ENCODE results near the gene DHRS13. TPM values are rescaled to one million over a fixed set of nuclear protein-coding genes. Genes with fewer than 3 reads are reported as not detected.
"Not testable (repeated sequence)": the region's sequence is repeated elsewhere in the genome, so short reads cannot be mapped to it uniquely, and the experiment has no call there.

The DHRS13 gene
- total RNA-seq, 1 experiment from 2014 or later = 13.9 TPM

DNA sequence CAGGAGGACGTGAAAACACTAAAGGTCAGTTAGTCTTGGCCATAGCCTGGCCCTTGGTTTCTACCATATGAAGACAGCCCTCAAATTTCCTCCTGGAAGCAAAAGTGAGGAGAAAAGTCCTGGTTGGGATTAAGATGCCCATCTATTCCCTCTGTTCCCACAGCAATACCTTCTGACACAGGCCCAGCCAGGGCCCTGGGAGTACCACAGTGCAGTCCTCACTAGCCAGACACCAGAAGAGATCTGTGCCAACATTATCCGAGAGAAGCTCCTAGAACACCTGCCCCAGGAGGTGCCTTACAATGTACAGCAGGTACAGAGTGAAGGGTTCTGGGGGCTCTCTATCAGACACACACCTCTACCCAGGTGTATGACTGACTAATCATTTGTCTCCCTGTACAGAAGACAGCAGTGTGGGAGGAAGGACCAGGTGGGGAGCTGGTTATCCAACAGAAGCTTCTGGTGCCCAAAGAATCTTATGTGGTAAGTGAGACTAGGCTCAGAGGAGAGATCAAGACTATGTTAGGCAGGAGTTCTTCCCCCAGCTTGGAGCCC, 44.0 kb downstream of the DHRS13 start:
- DNase-seq (ENCODE audit: low spot score) = no peak

DNA sequence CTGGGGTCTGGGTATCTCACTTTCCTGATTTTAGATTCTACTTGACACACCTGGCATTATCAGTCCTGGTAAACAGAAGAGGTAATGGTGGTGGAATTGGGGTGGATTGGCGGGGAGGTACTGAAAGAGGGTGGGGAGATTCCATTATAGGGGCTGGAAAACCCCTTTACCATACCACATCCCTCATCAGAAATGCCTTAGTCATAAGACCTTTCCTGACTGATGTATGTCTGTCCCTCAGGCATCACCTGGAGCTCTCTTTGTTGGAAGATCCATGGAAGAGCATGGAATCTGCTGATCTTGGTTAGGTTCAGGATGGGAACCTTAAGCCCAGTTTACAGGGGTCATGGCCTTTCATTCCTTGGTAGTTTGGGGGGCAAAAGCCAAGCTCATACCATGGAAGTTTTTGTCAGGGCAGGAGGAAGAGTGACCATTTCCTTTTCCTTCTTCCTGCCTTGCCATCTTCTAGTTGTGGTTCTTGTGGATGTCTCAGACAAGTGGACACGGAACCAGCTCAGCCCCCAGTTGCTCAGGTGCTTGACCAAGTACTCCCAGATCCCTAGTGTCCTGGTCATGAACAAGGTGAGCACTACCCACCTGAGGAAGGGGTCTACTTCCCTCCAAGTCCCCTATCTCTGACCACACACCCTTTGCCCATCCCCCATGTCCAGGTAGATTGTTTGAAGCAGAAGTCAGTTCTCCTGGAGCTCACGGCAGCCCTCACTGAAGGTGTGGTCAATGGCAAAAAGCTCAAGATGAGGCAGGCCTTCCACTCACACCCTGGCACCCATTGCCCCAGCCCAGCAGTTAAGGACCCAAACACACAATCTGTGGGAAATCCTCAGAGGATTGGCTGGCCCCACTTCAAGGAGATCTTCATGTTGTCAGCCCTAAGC, 44.7 kb downstream of the DHRS13 start:
- no peak for DNase-seq (ENCODE audit: low spot score)

DNA sequence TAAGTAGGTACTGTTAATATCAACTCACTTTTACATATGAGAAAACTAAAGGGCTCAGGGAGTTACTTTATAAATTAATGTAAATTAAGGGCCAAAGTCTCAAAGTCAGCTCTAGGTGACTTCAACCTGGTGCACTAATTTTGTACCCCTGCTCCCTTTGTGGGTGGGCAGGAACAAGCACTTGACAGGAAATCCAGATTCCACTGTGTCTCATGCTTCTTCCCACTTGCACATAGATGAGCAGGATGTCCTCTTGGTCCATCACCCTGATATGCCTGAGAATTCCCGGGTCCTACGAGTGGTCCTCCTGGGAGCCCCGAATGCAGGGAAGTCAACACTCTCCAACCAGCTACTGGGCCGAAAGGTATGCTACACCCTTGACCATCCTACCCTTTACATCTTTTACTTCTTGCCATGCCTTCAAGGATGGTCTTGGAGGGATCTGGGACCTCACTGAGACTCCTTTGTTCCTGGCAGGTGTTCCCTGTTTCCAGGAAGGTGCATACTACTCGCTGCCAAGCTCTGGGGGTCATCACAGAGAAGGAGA, 46.8 kb downstream of the DHRS13 start:
- DNase-seq (ENCODE audit: low spot score) = no peak

DNA sequence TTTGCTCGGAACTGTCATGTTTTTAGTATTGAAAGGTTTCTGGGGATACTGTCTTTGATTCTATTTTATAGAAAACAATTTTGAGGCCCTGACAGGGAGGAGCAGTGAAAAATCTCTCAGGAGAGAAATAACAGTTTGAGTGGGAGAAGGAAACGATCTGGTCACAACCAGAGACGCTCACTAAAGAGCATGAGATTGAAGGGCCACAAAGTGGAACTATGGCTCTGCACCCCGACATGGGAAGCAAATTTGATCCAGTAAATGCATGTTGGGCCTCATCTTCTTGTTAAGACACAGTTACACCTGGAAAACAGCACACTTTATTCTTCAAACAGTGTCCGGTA, 47.6 kb downstream of the DHRS13 start:
- DNase-seq (ENCODE audit: low spot score) = no peak

DNA sequence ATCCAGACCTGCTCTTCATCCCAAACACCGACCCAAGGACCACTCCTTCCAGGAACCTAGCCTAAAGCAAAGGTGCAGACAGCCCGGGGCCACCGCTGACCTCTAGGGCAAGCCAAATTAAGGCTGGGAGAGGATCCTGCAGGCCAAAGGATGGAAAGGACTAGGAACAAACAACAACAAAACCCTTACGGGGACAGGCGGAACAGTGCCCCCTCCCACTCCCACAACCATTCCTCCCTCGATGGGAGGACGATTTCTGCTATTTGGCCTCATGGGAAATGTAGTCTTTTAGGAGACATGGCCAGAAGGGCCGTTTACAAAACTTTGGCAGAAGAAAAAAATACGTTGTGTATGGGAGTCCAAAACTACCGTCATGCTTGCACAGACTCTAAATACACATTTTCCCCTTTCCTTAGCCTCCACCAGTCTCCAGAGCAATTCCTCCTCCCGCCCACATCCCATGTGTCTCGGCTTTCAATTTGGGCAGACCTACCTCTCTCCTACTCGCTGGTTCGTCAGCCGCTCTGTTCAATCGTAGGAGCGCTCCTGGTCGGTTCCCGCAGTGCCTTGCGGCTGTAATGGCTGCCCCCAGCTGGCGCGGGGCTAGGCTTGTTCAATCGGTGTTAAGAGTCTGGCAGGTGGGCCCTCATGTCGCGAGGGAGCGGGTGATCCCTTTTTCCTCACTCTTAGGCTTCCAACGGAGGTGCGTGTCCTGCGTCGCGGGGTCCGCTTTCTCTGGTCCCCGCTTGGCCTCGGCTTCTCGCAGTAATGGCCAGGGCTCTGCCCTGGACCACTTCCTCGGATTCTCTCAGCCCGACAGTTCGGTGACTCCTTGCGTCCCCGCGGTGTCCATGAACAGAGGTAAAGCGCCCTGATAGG, 48.2 kb downstream of the DHRS13 start, which contains the start of gene ERAL1:
ERAL1 (plus strand) TSS at position 560 of the 879 bp plus-strand sequence; CDS start at position 579, 19 bp downstream.
- peak; percentile 90 for DNase-seq (ENCODE audit: low spot score)

DNA sequence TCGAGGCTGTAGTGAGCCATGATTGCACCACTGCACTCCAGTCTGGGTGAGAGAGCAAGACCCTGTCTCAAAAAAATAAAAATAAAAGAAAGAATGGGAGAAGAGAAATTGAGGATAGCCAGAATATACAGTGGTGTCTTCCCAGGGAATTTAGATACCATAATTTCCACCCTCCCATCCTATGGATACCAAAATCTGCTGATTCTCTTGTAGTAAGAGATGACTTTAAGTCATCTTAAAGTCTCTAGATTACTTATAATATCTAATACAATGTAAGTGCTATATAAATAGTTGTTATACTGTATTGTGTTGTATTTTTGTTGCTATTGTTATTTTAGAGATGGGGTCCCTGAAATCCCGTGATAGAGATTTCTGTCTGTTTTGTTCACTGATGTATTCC, 49.6 kb downstream of the DHRS13 start:
- DNase-seq (ENCODE audit: low spot score) = no peak

DNA sequence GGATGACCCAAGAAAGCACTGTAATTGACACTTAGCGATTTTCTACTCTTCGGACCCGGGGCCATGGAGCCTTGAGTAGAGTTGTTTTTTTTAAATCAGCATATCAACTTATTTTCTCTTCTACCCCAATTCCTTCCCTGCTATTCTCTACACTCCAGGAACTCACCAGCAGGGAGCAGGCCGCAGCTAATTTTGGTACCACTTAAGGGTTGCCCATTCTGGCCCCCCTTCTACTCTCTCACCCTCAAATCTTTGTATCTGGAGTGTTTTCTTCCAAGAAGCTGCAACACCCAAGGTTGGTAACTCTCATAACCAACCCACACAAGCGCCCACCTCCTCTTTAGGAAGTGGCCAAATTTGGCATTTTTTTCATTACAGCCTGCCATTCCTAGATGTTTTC, 53.6 kb downstream of the DHRS13 start:
- DNase-seq (ENCODE audit: low spot score) = no peak

DNA sequence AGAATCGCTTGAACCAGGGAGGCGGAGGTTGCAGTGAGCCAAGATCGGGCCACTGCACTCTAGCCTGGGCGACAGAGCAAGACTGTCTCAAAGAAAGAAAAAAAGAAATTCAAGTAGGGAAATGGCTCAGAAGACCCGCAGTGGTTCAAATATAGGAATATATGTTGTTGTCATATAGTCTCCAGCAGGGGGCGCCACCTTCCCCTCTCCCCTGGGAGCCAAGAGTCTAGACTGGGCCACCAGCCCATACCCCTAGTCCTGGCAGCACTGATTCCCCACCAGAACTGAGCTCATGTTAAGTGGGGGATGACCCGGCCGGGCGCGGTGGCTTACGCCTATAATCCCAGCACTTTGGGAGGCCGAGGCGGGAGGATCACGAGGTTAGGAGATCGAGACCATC, 54.2 kb downstream of the DHRS13 start:
- DNase-seq (ENCODE audit: low spot score) = not testable (repeated sequence)

Other genes starting within 250 kb of the DHRS13 start
- gene SDF2, start 241.2 kb downstream of the DHRS13 start, total RNA-seq (2014; rRNA removed; shearing (Covaris generic)) = 102 and 112 TPM in 2 replicates
- gene SUPT6H, start 240.9 kb downstream of the DHRS13 start, total RNA-seq (2014; rRNA removed; shearing (Covaris generic)) = 52.7 and 55.8 TPM in 2 replicates
- 1.2 and 2.0 TPM in 2 replicates for gene PROCA1, start 191.2 kb downstream of the DHRS13 start, total RNA-seq (2014; rRNA removed; shearing (Covaris generic))
- 246 and 286 TPM in 2 replicates for gene RAB34, start 185.2 kb downstream of the DHRS13 start, total RNA-seq (2014; rRNA removed; shearing (Covaris generic))
- gene RPL23A, start 183.1 kb downstream of the DHRS13 start, total RNA-seq (2014; rRNA removed; shearing (Covaris generic)) = 697 and 1,197 TPM in 2 replicates
- gene TLCD1, start 176.8 kb downstream of the DHRS13 start, total RNA-seq (2014; rRNA removed; shearing (Covaris generic)) = 3.3 and 3.9 TPM in 2 replicates
- 1.5 and 2.5 TPM in 2 replicates for gene NEK8, start 174.3 kb downstream of the DHRS13 start, total RNA-seq (2014; rRNA removed; shearing (Covaris generic))
- 75.5 and 90.6 TPM in 2 replicates for gene TRAF4, start 159.1 kb downstream of the DHRS13 start, total RNA-seq (2014; rRNA removed; shearing (Covaris generic))
- gene FAM222B, start 60.3 kb downstream of the DHRS13 start, total RNA-seq (2014; rRNA removed; shearing (Covaris generic)) = 9.2 and 10.2 TPM in 2 replicates
- gene ERAL1, start 48.1 kb downstream of the DHRS13 start, total RNA-seq (2014; rRNA removed; shearing (Covaris generic)) = 45.1 and 66.6 TPM in 2 replicates
- 43.9 and 45.5 TPM in 2 replicates for gene FLOT2, start 5.3 kb downstream of the DHRS13 start, total RNA-seq (2014; rRNA removed; shearing (Covaris generic))
- 16.0 and 22.3 TPM in 2 replicates for gene PHF12, start 48.4 kb upstream of the DHRS13 start, total RNA-seq (2014; rRNA removed; shearing (Covaris generic))
- gene SEZ6, start 103.0 kb upstream of the DHRS13 start, total RNA-seq (2014; rRNA removed; shearing (Covaris generic)) = 0.07 and 0.52 TPM in 2 replicates
- gene PIPOX, start 140.1 kb upstream of the DHRS13 start, total RNA-seq (2014; rRNA removed; shearing (Covaris generic)) = 1.1 and 1.7 TPM in 2 replicates

Measured in A172 (cell line).